C4-2B (cell line): ENCODE results near the gene KIZ.

Source experiments
- ZFX ChIP-seq: fragments of 450-650 bp; IDR thresholded peaks from 2 replicates; pipeline ENCODE4 v1.6.1; 2017
- TF ChIP-seq, protein P1 (sequence below): fragments of 450-650 bp; conservative IDR thresholded peaks from 2 replicates; pipeline ENCODE4 v1.5.1; 2017; ENCODE audit warnings: mild to moderate bottlenecking

DNA sequence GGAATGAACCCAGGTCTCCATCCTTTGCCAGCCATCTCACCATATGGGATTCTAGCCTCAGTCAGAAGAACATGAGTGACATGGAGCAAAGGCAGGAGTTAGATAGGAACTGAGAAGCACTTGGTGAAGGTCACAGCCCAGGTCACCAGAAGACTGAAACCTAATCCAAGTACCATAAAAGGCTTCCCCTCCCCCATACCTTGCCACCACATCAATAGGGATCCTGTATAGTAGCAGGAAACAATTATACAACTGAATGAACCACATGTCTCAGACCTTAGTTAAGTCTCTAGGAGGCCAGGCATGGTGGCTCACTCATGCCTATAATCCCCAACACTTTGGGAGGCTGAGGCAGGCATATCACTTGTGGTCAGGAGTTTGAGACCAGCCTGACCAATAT is 49.6 kb downstream of the KIZ start:
- TF ChIP-seq ZFX: no peak
- TF ChIP-seq, protein P1, sequence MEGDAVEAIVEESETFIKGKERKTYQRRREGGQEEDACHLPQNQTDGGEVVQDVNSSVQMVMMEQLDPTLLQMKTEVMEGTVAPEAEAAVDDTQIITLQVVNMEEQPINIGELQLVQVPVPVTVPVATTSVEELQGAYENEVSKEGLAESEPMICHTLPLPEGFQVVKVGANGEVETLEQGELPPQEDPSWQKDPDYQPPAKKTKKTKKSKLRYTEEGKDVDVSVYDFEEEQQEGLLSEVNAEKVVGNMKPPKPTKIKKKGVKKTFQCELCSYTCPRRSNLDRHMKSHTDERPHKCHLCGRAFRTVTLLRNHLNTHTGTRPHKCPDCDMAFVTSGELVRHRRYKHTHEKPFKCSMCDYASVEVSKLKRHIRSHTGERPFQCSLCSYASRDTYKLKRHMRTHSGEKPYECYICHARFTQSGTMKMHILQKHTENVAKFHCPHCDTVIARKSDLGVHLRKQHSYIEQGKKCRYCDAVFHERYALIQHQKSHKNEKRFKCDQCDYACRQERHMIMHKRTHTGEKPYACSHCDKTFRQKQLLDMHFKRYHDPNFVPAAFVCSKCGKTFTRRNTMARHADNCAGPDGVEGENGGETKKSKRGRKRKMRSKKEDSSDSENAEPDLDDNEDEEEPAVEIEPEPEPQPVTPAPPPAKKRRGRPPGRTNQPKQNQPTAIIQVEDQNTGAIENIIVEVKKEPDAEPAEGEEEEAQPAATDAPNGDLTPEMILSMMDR: no peak
